Right lobe of liver (tissue), 6 donors: Measurements from ENCODE around the gene PHF12. TPM values are rescaled to one million over a fixed set of nuclear protein-coding genes. Genes with fewer than 3 reads are reported as not detected.

Experiments
- ATAC-seq, 4 donors: fragments of 200-7000 bp; cut with Tn5 transposase; one replicate each; pipeline ENCODE4 v1.9.1; 2020; ENCODE audit warnings: mild to moderate bottlenecking in 4 of 4, moderate library complexity in 4 of 4
- DNase-seq, 3 donors: peaks; one replicate each; pipeline ENCODE4 v3.0.0-alpha.2; 2020
- H3K27ac ChIP-seq, 3 donors: fragments of 200-600 bp; one replicate each; pipeline ENCODE4 v1.8.0; 2022
- H3K27me3 ChIP-seq, 2 donors: fragments of 200-600 bp; one replicate each; pipeline ENCODE4 v1.8.0; 2022
- H3K36me3 ChIP-seq, 4 donors: fragments of 200-600 bp; sonication (generic) in 1 of 4; one replicate each; pipeline versions ENCODE4 v1.5.1 to v1.8.0; 2017 to 2022; ENCODE audit warnings: control low read depth in 1 of 4
- H3K4me1 ChIP-seq, 4 donors: fragments of 200-600 bp; sonication (generic) in 1 of 4; one replicate each; pipeline versions ENCODE4 v1.5.1 to v1.8.0; 2017 to 2022; ENCODE audit warnings: control low read depth in 1 of 4
- H3K4me3 ChIP-seq, 3 donors: fragments of 200-600 bp; one replicate each; pipeline ENCODE4 v1.8.0; 2022
- H3K9me3 ChIP-seq, 4 donors: fragments of 200-600 bp; sonication (generic) in 1 of 4; one replicate each; pipeline versions ENCODE4 v1.5.1 to v1.8.0; 2017 to 2022; ENCODE audit warnings: control low read depth in 1 of 4
- POLR2A ChIP-seq: fragments of 450-650 bp; IDR thresholded peaks from one replicate; pipeline ENCODE4 v1.6.1; 2017; ENCODE audit warnings: antibody characterized with exemption, mild to moderate bottlenecking
- WGBS: methylation state at CpG from one replicate; pipeline ENCODE4 v1.1.6; 2018; ENCODE audit warnings: low coverage, low lambda C conversion rate; ENCODE audit not compliant: insufficient coverage; ENCODE audit errors: missing lambda C conversion rate; 5-methylcytosine and 5-hydroxymethylcytosine counted together
- intact Hi-C, 2 donors: fragments of 100-400 bp; cut with DNase I; formaldehyde crosslinking; loops; one replicate each; pipeline versions ENCODE4 v1.11.2 to v1.14.1; 2022
- total RNA-seq, 6 experiments: library from RNA; depleted of rRNA in 2 of 6; stranded (reverse); fragments of >200 nt in 2 of 6; fragmentation: NEBNext Ultra II Directional in 3 of 6; extraction: Animal tissue kit (Norgen Biotek cat#: 25700) in 3 of 6; gene quantifications; one replicate each; pipeline versions ENCODE4 v1.1.0 to v1.2.4, GENCODE V29; 2016 to 2023
- TF ChIP-seq, protein P1 (sequence below), 4 donors: fragments of 200-600 bp in 3 of 4; fragments of 450-650 bp in 1 of 4; IDR thresholded peaks; one replicate each; pipeline versions ENCODE4 v1.5.1 to v1.8.0; 2016 to 2022; ENCODE audit warnings: antibody characterized with exemption in 4 of 4, mild to moderate bottlenecking in 2 of 4
- donor health status: DM: no; HTN: yes; CAD: no.
- donor health status: DM: no; HTN: no; CAD: no.
- donor health status: DM: no; HTN: no; CAD: no.
- donor health status: DM: no; HTN: yes; CAD: no.
- donor health status: DM: no; HTN: yes; CAD: no.

Gene PHF12
- total RNA-seq, 6 experiments from 2014 or later = 13.0 to 33.1 (median 17.4) TPM

DNA sequence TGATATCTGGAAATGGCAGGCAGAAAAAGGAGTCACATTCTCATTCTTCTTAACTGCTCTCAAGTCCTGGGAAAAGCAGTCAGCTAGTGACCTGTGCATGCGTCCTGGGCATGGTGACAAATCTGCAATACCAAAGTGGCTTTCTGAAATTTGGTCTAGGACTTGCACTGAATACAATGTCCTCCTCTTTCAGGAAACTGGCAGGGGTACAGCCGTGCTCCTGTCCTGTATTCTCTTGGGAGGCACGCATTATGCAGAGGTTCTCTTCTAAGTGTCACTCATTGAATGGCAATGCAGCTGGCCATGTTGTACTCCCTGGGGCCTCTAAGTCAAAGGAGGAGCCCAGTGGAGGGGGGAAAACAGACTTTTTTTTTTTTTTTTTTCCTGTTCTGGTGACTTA, 10.6 kb downstream of the PHF12 start:
- no peaks in the 10 kb centered on the region for H3K9me3 ChIP-seq
- peaks cover 0 to 14% (median 0%) of the 10 kb centered on the region in 4 donors for H3K36me3 ChIP-seq
- 47% methylated on average over 3 of the region's 3 CpGs for WGBS
- no peak overlapping the region for H3K4me3 ChIP-seq
- DNase-seq (peak in 1 of 3 donors; percentile 87), ATAC-seq (peak; percentile 38 to 74 (median 68))
- H3K4me1 ChIP-seq = peaks cover 0 to 66% (median 25%) of the 10 kb centered on the region in 4 donors
- no peaks in the 10 kb centered on the region for H3K27me3 ChIP-seq
- TF ChIP-seq, protein P1, sequence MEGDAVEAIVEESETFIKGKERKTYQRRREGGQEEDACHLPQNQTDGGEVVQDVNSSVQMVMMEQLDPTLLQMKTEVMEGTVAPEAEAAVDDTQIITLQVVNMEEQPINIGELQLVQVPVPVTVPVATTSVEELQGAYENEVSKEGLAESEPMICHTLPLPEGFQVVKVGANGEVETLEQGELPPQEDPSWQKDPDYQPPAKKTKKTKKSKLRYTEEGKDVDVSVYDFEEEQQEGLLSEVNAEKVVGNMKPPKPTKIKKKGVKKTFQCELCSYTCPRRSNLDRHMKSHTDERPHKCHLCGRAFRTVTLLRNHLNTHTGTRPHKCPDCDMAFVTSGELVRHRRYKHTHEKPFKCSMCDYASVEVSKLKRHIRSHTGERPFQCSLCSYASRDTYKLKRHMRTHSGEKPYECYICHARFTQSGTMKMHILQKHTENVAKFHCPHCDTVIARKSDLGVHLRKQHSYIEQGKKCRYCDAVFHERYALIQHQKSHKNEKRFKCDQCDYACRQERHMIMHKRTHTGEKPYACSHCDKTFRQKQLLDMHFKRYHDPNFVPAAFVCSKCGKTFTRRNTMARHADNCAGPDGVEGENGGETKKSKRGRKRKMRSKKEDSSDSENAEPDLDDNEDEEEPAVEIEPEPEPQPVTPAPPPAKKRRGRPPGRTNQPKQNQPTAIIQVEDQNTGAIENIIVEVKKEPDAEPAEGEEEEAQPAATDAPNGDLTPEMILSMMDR (IDR thresholded peaks at IDR 0.05) = no peak
- TF ChIP-seq POLR2A = no peak
- peak overlapping the region in 1 of 3 donors; percentile 47 for H3K27ac ChIP-seq
- intact Hi-C loops = no loop called here

GRCh38 chr17:28940142-28940541, 11.2 kb downstream of the PHF12 start:
- Histone ChIP-seq H3K9me3 (no peaks in the 10 kb centered on the region), H3K27ac (peak overlapping the region in 1 of 3 donors; percentile 47), H3K4me1 (peaks cover 0 to 64% (median 26%) of the 10 kb centered on the region in 4 donors), H3K27me3 (no peaks in the 10 kb centered on the region), H3K4me3 (no peak overlapping the region), H3K36me3 (peaks cover 0 to 14% (median 0%) of the 10 kb centered on the region in 4 donors)
- intact Hi-C loops = no loop called here
- ATAC-seq (no peak), DNase-seq (no peak)
- 20% methylated on average over 3 of the region's 3 CpGs for WGBS
- TF ChIP-seq POLR2A = no peak
- TF ChIP-seq, protein P1 (IDR thresholded peaks at IDR 0.05) = no peak

- no peaks in the 10 kb centered on the region for H3K9me3 ChIP-seq
- H3K4me1 ChIP-seq = peaks cover 0 to 58% (median 26%) of the 10 kb centered on the region in 4 donors
- ATAC-seq (peak; percentile 10 to 66 (median 54)), DNase-seq (peak in 1 of 3 donors; percentile 60)
- no peak overlapping the region for H3K4me3 ChIP-seq
- peak overlapping the region in 1 of 3 donors; percentile 67 for H3K27ac ChIP-seq
- intact Hi-C loops = no loop called here
- TF ChIP-seq POLR2A = no peak
- TF ChIP-seq, protein P1 (IDR thresholded peaks at IDR 0.05) = no peak
- peaks cover 0 to 8% (median 0%) of the 10 kb centered on the region in 4 donors for H3K36me3 ChIP-seq
- no peaks in the 10 kb centered on the region for H3K27me3 ChIP-seq
These were observed 12.8 kb downstream of the PHF12 start for GRCh38 chr17:28938552-28938951.

GRCh38 chr17:28937044-28937729, 14.1 kb downstream of the PHF12 start:
- 20% methylated on average over 5 of the region's 5 CpGs for WGBS
- Histone ChIP-seq H3K27me3 (no peaks in the 10 kb centered on the region), H3K27ac (peak overlapping the region; percentile 41 to 67 (median 56)), H3K36me3 (no peaks in the 10 kb centered on the region), H3K4me3 (no peak overlapping the region), H3K4me1 (peaks cover 0 to 58% (median 26%) of the 10 kb centered on the region in 4 donors), H3K9me3 (no peaks in the 10 kb centered on the region)
- peak; percentile 28 for TF ChIP-seq POLR2A
- TF ChIP-seq, protein P1 (IDR thresholded peaks at IDR 0.05) = no peak
- intact Hi-C loops = no loop called here
- peak; percentile 77 to 83 (median 78) for ATAC-seq
- DNase-seq = peak in 1 of 3 donors; percentile 76
